HCT116 (cell line): ENCODE measurements around the gene INKA2. TPM values are rescaled to one million over a fixed set of nuclear protein-coding genes. Genes with fewer than 3 reads are reported as not detected.

Source experiments
- ATAC-seq: fragments of 200-7000 bp; cut with Tn5 transposase; 2 replicates; pipeline ENCODE4 v1.9.1; 2020; ENCODE audit warnings: mild to moderate bottlenecking, moderate library complexity
- BruUV-seq: library from RNA; stranded (reverse); fragments of 400-500 nt; replicated peaks from 2 replicates; lab custom pipeline; 2021; lab: Mats Ljungman, UMichigan
- CTCF ChIA-PET: fragments of 300-600 bp; sonication (Branson Sonifier 250); formaldehyde crosslinking; loops from one replicate; lab custom pipeline; 2021; ENCODE audit warnings: antibody characterized with exemption; lab: Charles Lee
- POLR2A ChIA-PET: fragments of 300-600, 350-600 bp; sonication (Branson Sonifier 250); formaldehyde crosslinking; loops from one replicate; lab custom pipeline; 2021; ENCODE audit warnings: antibody characterized with exemption; lab: Charles Lee
- RAD21 ChIA-PET, 2 experiments: fragments of 300-600 bp; sonication (Branson Sonifier 250); formaldehyde crosslinking; loops; one replicate each; lab custom pipeline; 2023; ENCODE audit warnings: low total read pairs in 2 of 2; ENCODE audit not compliant: uncharacterized antibody in 2 of 2, unreplicated experiment in 2 of 2, low non-redundant PET in 1 of 2; lab: Charles Lee
- DNase-seq: peaks from one replicate; pipeline ENCODE4 v3.0.0-alpha.2; 2010; ENCODE audit warnings: low read depth, low spot score
- H2AFZ ChIP-seq: fragments of 200-600 bp; shearing (Covaris generic), sonication (generic); 2 replicates; pipeline ENCODE4 v1.6.1; 2017; ENCODE audit warnings: low read depth, mixed run types, mixed read lengths, antibody characterized with exemption, low read length; ENCODE audit not compliant: poor library complexity, severe bottlenecking
- H3K27ac ChIP-seq: 2 replicates; pipeline ENCODE4 v1.5.1; 2012; ENCODE audit warnings: low read depth, low read length
- H3K27me3 ChIP-seq: fragments of 200-600 bp; sonication (generic); 2 replicates; pipeline ENCODE4 v1.6.1; 2016; ENCODE audit warnings: mixed run types, low read length, mixed read lengths; ENCODE audit not compliant: insufficient read depth
- H3K36me3 ChIP-seq, 2 experiments: fragments of 200-500 bp in 1 of 2; fragments of 200-600 bp in 1 of 2; sonication (Bioruptor generic) in 1 of 2; sonication (generic) in 1 of 2; 2 replicates each; pipeline versions ENCODE4 v1.5.1 to v1.6.1; 2014 to 2016; ENCODE audit warnings: low read length in 2 of 2, inconsistent platforms in 1 of 2, mixed read lengths in 1 of 2, mixed run types in 1 of 2; ENCODE audit not compliant: insufficient read depth in 2 of 2, control insufficient read depth in 1 of 2
- H3K4me1 ChIP-seq, 2 experiments: fragments of 200-600 bp in 1 of 2; sonication (generic) in 1 of 2; 2 replicates each; pipeline versions ENCODE4 v1.5.1 to v1.6.1; 2012 to 2017; ENCODE audit warnings: low read length in 2 of 2, inconsistent platforms in 1 of 2, mild to moderate bottlenecking in 1 of 2, mixed read lengths in 1 of 2, mixed run types in 1 of 2, moderate library complexity in 1 of 2; ENCODE audit not compliant: insufficient read depth in 2 of 2, control insufficient read depth in 1 of 2
- H3K4me2 ChIP-seq: fragments of 200-600 bp; sonication (generic); 2 replicates; pipeline ENCODE4 v1.6.1; 2017; ENCODE audit warnings: mixed run types, low read length, mixed read lengths
- H3K4me3 ChIP-seq, 2 experiments: fragments of 200-600 bp in 1 of 2; sonication (generic) in 1 of 2; replicated peaks in 1 of 2; 2 replicates each; pipeline ENCODE4 v1.5.1; 2011 to 2016; ENCODE audit warnings: low read length in 2 of 2, control low read depth in 1 of 2, low read depth in 1 of 2, mild to moderate bottlenecking in 1 of 2, mixed read lengths in 1 of 2, mixed run types in 1 of 2
- H3K79me2 ChIP-seq: fragments of 200-600 bp; sonication (generic); 2 replicates; pipeline ENCODE4 v1.6.1; 2017; ENCODE audit warnings: mild to moderate bottlenecking, mixed run types, low read length, moderate library complexity, mixed read lengths; ENCODE audit not compliant: insufficient read depth
- H3K9ac ChIP-seq: fragments of 200-600 bp; sonication (generic); 2 replicates; pipeline ENCODE4 v1.6.1; 2016; ENCODE audit warnings: low read length, mixed read lengths
- H3K9me2 ChIP-seq: fragments of 200-600 bp; sonication (generic), shearing (Covaris generic); 2 replicates; pipeline ENCODE4 v1.6.1; 2017; ENCODE audit warnings: mixed run types, mild to moderate bottlenecking, moderate library complexity; ENCODE audit not compliant: insufficient read depth
- H3K9me3 ChIP-seq, 2 experiments: fragments of 200-500 bp in 1 of 2; fragments of 200-600 bp in 1 of 2; sonication (Bioruptor generic) in 1 of 2; sonication (generic) in 1 of 2; 2 replicates each; pipeline ENCODE4 v1.6.1; 2014 to 2017; ENCODE audit warnings: low read length in 2 of 2, mixed read lengths in 2 of 2, inconsistent platforms in 1 of 2, low read depth in 1 of 2, mild to moderate bottlenecking in 1 of 2, mixed run types in 1 of 2, moderate library complexity in 1 of 2; ENCODE audit not compliant: control insufficient read depth in 1 of 2, insufficient read depth in 1 of 2
- H4K20me1 ChIP-seq: fragments of 200-600 bp; sonication (generic), shearing (Covaris generic); 2 replicates; pipeline ENCODE4 v1.6.1; 2017; ENCODE audit warnings: mixed run types, mild to moderate bottlenecking, moderate library complexity; ENCODE audit not compliant: insufficient read depth
- CEBPB ChIP-seq: IDR thresholded peaks from 2 replicates; pipeline ENCODE4 v1.6.1; 2012; ENCODE audit warnings: low read depth
- ELF1 ChIP-seq: IDR thresholded peaks from 2 replicates; pipeline ENCODE4 v1.6.1; 2012; ENCODE audit warnings: low read depth, borderline replicate concordance
- EZH2 ChIP-seq: fragments of 200-600 bp; sonication (generic); IDR thresholded peaks from 2 replicates; pipeline ENCODE4 v1.6.1; 2017; ENCODE audit warnings: antibody characterized with exemption, mixed run types
- EZH2phosphoT487 ChIP-seq: fragments of 200-600 bp; IDR thresholded peaks from 2 replicates; pipeline ENCODE4 v1.6.1; 2018; ENCODE audit warnings: antibody characterized with exemption, borderline replicate concordance
- FOSL1 ChIP-seq: IDR thresholded peaks from 2 replicates; pipeline ENCODE4 v1.6.1; 2012; ENCODE audit warnings: low read depth
- MAX ChIP-seq: IDR thresholded peaks from 2 replicates; pipeline ENCODE4 v1.6.1; 2012
- POLR2A ChIP-seq: IDR thresholded peaks from 2 replicates; pipeline ENCODE4 v1.7.0; 2011; ENCODE audit warnings: borderline replicate concordance; ENCODE audit not compliant: insufficient read depth, insufficient read length; ENCODE audit errors: extremely low read depth
- POLR2AphosphoS5 ChIP-seq: IDR thresholded peaks from 2 replicates; pipeline ENCODE4 v1.6.1; 2011; ENCODE audit warnings: mild to moderate bottlenecking, low read depth, low read length, moderate library complexity
- SIN3A ChIP-seq: IDR thresholded peaks from 2 replicates; pipeline ENCODE4 v1.6.1; 2012; ENCODE audit warnings: low read depth
- SRF ChIP-seq: IDR thresholded peaks from 2 replicates; pipeline ENCODE4 v1.6.1; 2012; ENCODE audit warnings: low read depth
- TCF7L2 ChIP-seq: IDR thresholded peaks from 2 replicates; pipeline ENCODE4 v1.7.0; 2011; ENCODE audit warnings: borderline replicate concordance, inconsistent platforms; ENCODE audit not compliant: insufficient read depth, insufficient read length; ENCODE audit errors: extremely low read depth
- ZFX ChIP-seq: fragments of 450-650 bp; IDR thresholded peaks from 2 replicates; pipeline ENCODE4 v1.6.1; 2017
- ZNF274 ChIP-seq: fragments of 200-500 bp; sonication (Bioruptor generic); IDR thresholded peaks from 2 replicates; pipeline ENCODE4 v1.6.1; 2014; ENCODE audit warnings: mild to moderate bottlenecking, low read depth, low read length, inconsistent platforms
- intact Hi-C: fragments of 100-400 bp; cut with micrococcal nuclease; formaldehyde crosslinking; loops from 2 replicates; pipeline ENCODE4 v1.10.0; 2022
- total RNA-seq: library from RNA; stranded (reverse); gene quantifications from one replicate; pipeline ENCODE4 v1.2.1, GENCODE V29; 2021; ENCODE audit not compliant: unreplicated experiment
- TF ChIP-seq, protein P1 (sequence below), 3 experiments: fragments of 200-600 bp in 1 of 3; sonication (generic) in 1 of 3; IDR thresholded peaks in 2 of 3; conservative IDR thresholded peaks in 1 of 3; 2 replicates each; pipeline ENCODE4 v1.5.1; 2012 to 2017; ENCODE audit warnings: low read depth in 2 of 3, low read length in 2 of 3, antibody characterized with exemption in 1 of 3, borderline replicate concordance in 1 of 3, control low read depth in 1 of 3, mild to moderate bottlenecking in 1 of 3, mixed read lengths in 1 of 3, mixed run types in 1 of 3, moderate library complexity in 1 of 3; ENCODE audit not compliant: insufficient read depth in 1 of 3
- TF ChIP-seq, protein P2 (sequence below): IDR thresholded peaks from 2 replicates; pipeline ENCODE4 v1.6.1; 2012

INKA2 gene
- total RNA-seq, 1 experiment from 2014 or later, result 4.0 TPM

GRCh38 chr1:111745675-111746613, 6.7 kb upstream of the INKA2 start:
- no TSS peak for BruUV-seq
- no peak for ATAC-seq
- Histone ChIP-seq H3K9me2 (no peaks in the 10 kb centered on the region), H3K4me3 (no peak overlapping the region), H3K4me1 (peaks cover 0 to 8% of the 10 kb centered on the region in 2 experiments; a peak in 2 of 4 replicates), H4K20me1 (no peaks in the 10 kb centered on the region), H3K4me2 (no peak overlapping the region), H3K27ac (no peak overlapping the region), H3K9ac (no peak overlapping the region), H3K9me3 (no peaks in the 10 kb centered on the region), H3K79me2 (no peaks in the 10 kb centered on the region), H3K36me3 (no peaks in the 10 kb centered on the region), H3K27me3 (peaks cover 4% of the 10 kb centered on the region; the same call in 1 of the 2 replicates), H2AFZ (no peak overlapping the region)
- CTCF ChIA-PET, result interaction anchor here (1.4 to 2.3 kb wide), 4 partner anchors 9 to 271 kb away, joined by 3 to 63 read pairs (median 6); no protein-coding TSS in a partner anchor
- no peak for TF ChIP-seq TCF7L2
- no peak for TF ChIP-seq EZH2
- no peak for TF ChIP-seq EZH2phosphoT487
- TF ChIP-seq, protein P1, sequence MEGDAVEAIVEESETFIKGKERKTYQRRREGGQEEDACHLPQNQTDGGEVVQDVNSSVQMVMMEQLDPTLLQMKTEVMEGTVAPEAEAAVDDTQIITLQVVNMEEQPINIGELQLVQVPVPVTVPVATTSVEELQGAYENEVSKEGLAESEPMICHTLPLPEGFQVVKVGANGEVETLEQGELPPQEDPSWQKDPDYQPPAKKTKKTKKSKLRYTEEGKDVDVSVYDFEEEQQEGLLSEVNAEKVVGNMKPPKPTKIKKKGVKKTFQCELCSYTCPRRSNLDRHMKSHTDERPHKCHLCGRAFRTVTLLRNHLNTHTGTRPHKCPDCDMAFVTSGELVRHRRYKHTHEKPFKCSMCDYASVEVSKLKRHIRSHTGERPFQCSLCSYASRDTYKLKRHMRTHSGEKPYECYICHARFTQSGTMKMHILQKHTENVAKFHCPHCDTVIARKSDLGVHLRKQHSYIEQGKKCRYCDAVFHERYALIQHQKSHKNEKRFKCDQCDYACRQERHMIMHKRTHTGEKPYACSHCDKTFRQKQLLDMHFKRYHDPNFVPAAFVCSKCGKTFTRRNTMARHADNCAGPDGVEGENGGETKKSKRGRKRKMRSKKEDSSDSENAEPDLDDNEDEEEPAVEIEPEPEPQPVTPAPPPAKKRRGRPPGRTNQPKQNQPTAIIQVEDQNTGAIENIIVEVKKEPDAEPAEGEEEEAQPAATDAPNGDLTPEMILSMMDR (IDR thresholded peaks at IDR 0.05 in 2 of 3, conservative IDR thresholded peaks at IDR 0.05 in 1 of 3; ENCODE audit: borderline replicate concordance in 1 of 3, insufficient read depth in 1 of 3, low read depth in 2 of 3, low read length in 2 of 3), result no peak
- TF ChIP-seq ELF1, result no peak
- no peak for TF ChIP-seq POLR2AphosphoS5
- TF ChIP-seq FOSL1, result no peak
- TF ChIP-seq MAX, result no peak
- TF ChIP-seq SIN3A, result no peak
- TF ChIP-seq CEBPB, result no peak
- TF ChIP-seq ZNF274, result no peak
- TF ChIP-seq, protein P2, sequence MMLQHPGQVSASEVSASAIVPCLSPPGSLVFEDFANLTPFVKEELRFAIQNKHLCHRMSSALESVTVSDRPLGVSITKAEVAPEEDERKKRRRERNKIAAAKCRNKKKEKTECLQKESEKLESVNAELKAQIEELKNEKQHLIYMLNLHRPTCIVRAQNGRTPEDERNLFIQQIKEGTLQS, result no peak
- no peak for TF ChIP-seq POLR2A
- TF ChIP-seq ZFX, result no peak
- TF ChIP-seq SRF, result no peak
- RAD21 ChIA-PET, result no interaction called here
- intact Hi-C loops, result loop anchor here (1.0 kb wide), 1 partner anchor 265 kb away; no protein-coding TSS in a partner anchor
- DNase-seq, result no peak
- POLR2A ChIA-PET, result interaction anchor here (1.1 kb wide), 1 partner anchor 15 kb away, joined by 4 read pairs; no protein-coding TSS in a partner anchor
